ENCODE measurements around the gene PRLR. TPM values are rescaled to one million over a fixed set of nuclear protein-coding genes. Genes with fewer than 3 reads are reported as not detected.

PRLR gene
- total RNA-seq, 2 donors from 2014 or later: 4.1 to 6.5 TPM

DNA sequence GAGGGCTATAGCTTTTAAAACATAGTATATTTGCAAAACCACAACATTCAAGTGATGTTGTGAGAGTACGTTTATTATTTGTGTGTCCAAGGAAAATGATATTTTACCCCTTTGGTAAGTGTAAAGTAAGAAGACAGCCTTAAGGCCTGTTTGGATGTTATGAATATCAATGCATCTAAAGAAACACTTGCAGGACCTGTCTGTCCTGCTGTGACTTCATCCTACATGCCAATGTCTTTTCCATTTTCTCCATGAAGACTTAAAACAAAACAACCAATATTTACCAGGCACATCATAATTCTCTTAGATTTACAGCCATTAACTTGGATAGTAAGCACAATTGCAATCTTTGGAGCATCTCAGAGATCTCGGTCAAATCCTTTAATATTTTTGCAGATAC lies 29.0 kb downstream of the PRLR start:
- Mint-ChIP-seq H3K4me1 (peaks cover 25% of the 10 kb centered on the region), H3K36me3 (ENCODE audit: low read depth) (no peaks in the 10 kb centered on the region), H3K4me3 (no peak overlapping the region), H3K27me3 (ENCODE audit: insufficient read depth) (no peaks in the 10 kb centered on the region), H3K9me3 (no peaks in the 10 kb centered on the region), H3K27ac (no peak overlapping the region)
- H3K4me1 ChIP-seq (ENCODE audit: control insufficient read depth, insufficient read depth, low read length): peaks cover 16% of the 10 kb centered on the region
- H3K4me3 ChIP-seq (ENCODE audit: low read length): no peak overlapping the region
- no peak overlapping the region for H3K9ac ChIP-seq (ENCODE audit: extremely low read depth, low read length, poor library complexity, severe bottlenecking)
- H3K27ac ChIP-seq (ENCODE audit: low read depth, low read length): no peak overlapping the region
- no peak for DNase-seq
- no peaks in the 10 kb centered on the region for H3K36me3 ChIP-seq (ENCODE audit: control insufficient read depth, insufficient read depth, low read length)
- no peak for TF ChIP-seq CTCF (conservative IDR thresholded peaks at IDR 0.05)
- WGBS, 2 experiments (ENCODE audit: insufficient coverage in 1 of 2, insufficient read length in 1 of 2): 88% methylated on average over 1 to 2 of the region's 2 CpGs
- H3K27me3 ChIP-seq (ENCODE audit: control insufficient read depth, insufficient read depth, low read length, poor library complexity, severe bottlenecking): no peaks in the 10 kb centered on the region
- H3K9me3 ChIP-seq (ENCODE audit: control insufficient read depth, low read length): no peaks in the 10 kb centered on the region

- H3K4me1 ChIP-seq (ENCODE audit: control insufficient read depth, insufficient read depth, low read length): peaks cover 16% of the 10 kb centered on the region
These were observed 30.4 kb downstream of the PRLR start for GRCh38 chr5:35199886-35200285.

GRCh38 chr5:35198686-35199085 lies 31.6 kb downstream of the PRLR start:
- H3K4me3 ChIP-seq (ENCODE audit: low read length): no peak overlapping the region
- Mint-ChIP-seq H3K27me3 (ENCODE audit: insufficient read depth) (no peaks in the 10 kb centered on the region), H3K4me3 (no peak overlapping the region), H3K27ac (no peak overlapping the region), H3K9me3 (no peaks in the 10 kb centered on the region), H3K36me3 (ENCODE audit: low read depth) (no peaks in the 10 kb centered on the region), H3K4me1 (peaks cover 28% of the 10 kb centered on the region)
- peak overlapping the region; percentile 72 for H3K27ac ChIP-seq (ENCODE audit: low read depth, low read length)
- H3K9me3 ChIP-seq (ENCODE audit: control insufficient read depth, low read length): no peaks in the 10 kb centered on the region
- 41 to 56% methylated on average over 3 to 4 of the region's 4 CpGs for WGBS, 2 experiments (ENCODE audit: insufficient coverage in 1 of 2, insufficient read length in 1 of 2)
- no peak for TF ChIP-seq CTCF (conservative IDR thresholded peaks at IDR 0.05)
- peak; percentile 65 for DNase-seq
- no peaks in the 10 kb centered on the region for H3K36me3 ChIP-seq (ENCODE audit: control insufficient read depth, insufficient read depth, low read length)
- no peaks in the 10 kb centered on the region for H3K27me3 ChIP-seq (ENCODE audit: control insufficient read depth, insufficient read depth, low read length, poor library complexity, severe bottlenecking)
- peaks cover 16% of the 10 kb centered on the region for H3K4me1 ChIP-seq (ENCODE audit: control insufficient read depth, insufficient read depth, low read length)
- H3K9ac ChIP-seq (ENCODE audit: extremely low read depth, low read length, poor library complexity, severe bottlenecking): no peak overlapping the region

More at GRCh38 chr5:35199886-35200285, 30.4 kb downstream of the PRLR start:
- Mint-ChIP-seq H3K4me1 (peaks cover 28% of the 10 kb centered on the region), H3K27me3 (ENCODE audit: insufficient read depth) (no peaks in the 10 kb centered on the region), H3K36me3 (ENCODE audit: low read depth) (no peaks in the 10 kb centered on the region), H3K9me3 (no peaks in the 10 kb centered on the region), H3K4me3 (no peak overlapping the region), H3K27ac (no peak overlapping the region)
- no peak for DNase-seq
- no peak overlapping the region for H3K27ac ChIP-seq (ENCODE audit: low read depth, low read length)
- H3K36me3 ChIP-seq (ENCODE audit: control insufficient read depth, insufficient read depth, low read length): no peaks in the 10 kb centered on the region
- H3K4me3 ChIP-seq (ENCODE audit: low read length): no peak overlapping the region
- WGBS, 2 experiments (ENCODE audit: insufficient coverage in 1 of 2, insufficient read length in 1 of 2): 96% methylated on average over 3 of the region's 3 CpGs; no CpG with 5 or more reads in 1 of the 2 experiments
- no peaks in the 10 kb centered on the region for H3K27me3 ChIP-seq (ENCODE audit: control insufficient read depth, insufficient read depth, low read length, poor library complexity, severe bottlenecking)
- H3K9ac ChIP-seq (ENCODE audit: extremely low read depth, low read length, poor library complexity, severe bottlenecking): no peak overlapping the region
- no peaks in the 10 kb centered on the region for H3K9me3 ChIP-seq (ENCODE audit: control insufficient read depth, low read length)
- no peak for TF ChIP-seq CTCF (conservative IDR thresholded peaks at IDR 0.05)

Measured in endodermal cell (in vitro differentiated cells).